ENCODE measurements around the gene ALCAM. TPM values are rescaled to one million over a fixed set of nuclear protein-coding genes. Genes with fewer than 3 reads are reported as not detected.

ALCAM gene
- total RNA-seq, 1 donor from 2014 or later = 90.3 TPM

DNA sequence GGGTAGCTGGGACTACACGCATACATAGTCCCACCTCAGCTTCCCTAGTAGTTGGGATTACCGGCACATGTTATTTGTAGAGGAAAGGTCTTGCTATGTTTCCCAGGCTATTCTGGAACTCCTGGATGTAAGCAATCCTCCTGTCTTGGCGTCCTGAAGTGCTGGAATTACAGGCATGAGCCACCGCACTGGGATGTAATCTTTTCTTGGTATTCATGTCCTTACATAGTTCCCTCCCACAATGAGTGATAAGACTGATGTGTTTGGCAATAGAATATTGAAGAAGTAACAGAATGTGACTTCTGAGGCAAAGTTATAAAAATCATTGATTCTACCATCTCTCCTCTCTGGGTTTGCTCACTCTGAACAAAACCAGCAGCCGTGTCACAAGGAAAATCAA, 22.7 kb upstream of the ALCAM start:
- no peak for DNase-seq (ENCODE audit: low spot score in 2 of 2, unreplicated experiment in 2 of 2)
- no peaks in the 10 kb centered on the region for H3K27me3 Mint-ChIP-seq (ENCODE audit: low read depth)

DNA sequence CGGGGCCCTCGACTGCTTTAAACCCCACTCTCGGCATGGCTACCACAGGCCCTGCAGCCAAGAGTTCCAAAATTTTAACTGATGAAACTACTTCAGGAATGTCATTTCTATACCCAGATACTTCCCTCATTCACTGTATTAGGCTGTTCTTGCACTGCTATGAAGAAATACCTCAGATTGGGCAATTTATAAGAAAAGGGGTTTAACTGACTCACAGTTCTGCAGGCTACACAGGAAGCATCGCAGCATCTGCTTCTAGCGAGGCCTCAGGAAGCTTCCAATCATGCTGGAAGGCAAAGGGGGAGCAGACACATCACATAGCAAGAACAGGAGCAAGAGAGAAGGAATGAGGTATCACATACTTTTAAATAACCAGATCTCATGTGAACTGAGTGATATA, 21.6 kb upstream of the ALCAM start:
- no peaks in the 10 kb centered on the region for H3K36me3 Mint-ChIP-seq

More for the DNA sequence above, 22.7 kb upstream of the ALCAM start:
- no peak overlapping the region for H3K27ac Mint-ChIP-seq
- H3K4me1 Mint-ChIP-seq = no peaks in the 10 kb centered on the region
- H3K4me3 Mint-ChIP-seq = no peak overlapping the region
- H3K36me3 Mint-ChIP-seq = no peaks in the 10 kb centered on the region
- TF ChIP-seq, protein P1, sequence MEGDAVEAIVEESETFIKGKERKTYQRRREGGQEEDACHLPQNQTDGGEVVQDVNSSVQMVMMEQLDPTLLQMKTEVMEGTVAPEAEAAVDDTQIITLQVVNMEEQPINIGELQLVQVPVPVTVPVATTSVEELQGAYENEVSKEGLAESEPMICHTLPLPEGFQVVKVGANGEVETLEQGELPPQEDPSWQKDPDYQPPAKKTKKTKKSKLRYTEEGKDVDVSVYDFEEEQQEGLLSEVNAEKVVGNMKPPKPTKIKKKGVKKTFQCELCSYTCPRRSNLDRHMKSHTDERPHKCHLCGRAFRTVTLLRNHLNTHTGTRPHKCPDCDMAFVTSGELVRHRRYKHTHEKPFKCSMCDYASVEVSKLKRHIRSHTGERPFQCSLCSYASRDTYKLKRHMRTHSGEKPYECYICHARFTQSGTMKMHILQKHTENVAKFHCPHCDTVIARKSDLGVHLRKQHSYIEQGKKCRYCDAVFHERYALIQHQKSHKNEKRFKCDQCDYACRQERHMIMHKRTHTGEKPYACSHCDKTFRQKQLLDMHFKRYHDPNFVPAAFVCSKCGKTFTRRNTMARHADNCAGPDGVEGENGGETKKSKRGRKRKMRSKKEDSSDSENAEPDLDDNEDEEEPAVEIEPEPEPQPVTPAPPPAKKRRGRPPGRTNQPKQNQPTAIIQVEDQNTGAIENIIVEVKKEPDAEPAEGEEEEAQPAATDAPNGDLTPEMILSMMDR (IDR thresholded peaks at IDR 0.05; ENCODE audit: unreplicated experiment) = no peak
- H3K9me3 Mint-ChIP-seq = no peaks in the 10 kb centered on the region

GRCh38 chr3:105347625-105348302, 18.9 kb upstream of the ALCAM start:
- Mint-ChIP-seq H3K27me3 (ENCODE audit: low read depth) (peaks cover 2% of the 10 kb centered on the region), H3K9me3 (no peaks in the 10 kb centered on the region), H3K36me3 (no peaks in the 10 kb centered on the region), H3K27ac (no peak overlapping the region), H3K4me3 (no peak overlapping the region), H3K4me1 (no peaks in the 10 kb centered on the region)
- DNase-seq (ENCODE audit: low spot score in 2 of 2, unreplicated experiment in 2 of 2) = no peak
- TF ChIP-seq, protein P1 (IDR thresholded peaks at IDR 0.05; ENCODE audit: unreplicated experiment) = no peak

More for the DNA sequence above, 21.6 kb upstream of the ALCAM start:
- TF ChIP-seq, protein P1 (IDR thresholded peaks at IDR 0.05; ENCODE audit: unreplicated experiment) = no peak
- Mint-ChIP-seq H3K9me3 (no peaks in the 10 kb centered on the region), H3K4me3 (no peak overlapping the region), H3K4me1 (no peaks in the 10 kb centered on the region), H3K27ac (no peak overlapping the region), H3K27me3 (ENCODE audit: low read depth) (no peaks in the 10 kb centered on the region)
- DNase-seq (ENCODE audit: low spot score in 2 of 2, unreplicated experiment in 2 of 2) = no peak

GRCh38 chr3:105348307-105348706, 18.4 kb upstream of the ALCAM start:
- no peaks in the 10 kb centered on the region for H3K9me3 Mint-ChIP-seq
- no peak overlapping the region for H3K4me3 Mint-ChIP-seq
- no peaks in the 10 kb centered on the region for H3K36me3 Mint-ChIP-seq
- H3K27me3 Mint-ChIP-seq (ENCODE audit: low read depth) = peaks cover 4% of the 10 kb centered on the region
- TF ChIP-seq, protein P1 (IDR thresholded peaks at IDR 0.05; ENCODE audit: unreplicated experiment) = no peak
- no peak for DNase-seq (ENCODE audit: low spot score in 2 of 2, unreplicated experiment in 2 of 2)
- H3K27ac Mint-ChIP-seq = no peak overlapping the region
- no peaks in the 10 kb centered on the region for H3K4me1 Mint-ChIP-seq

DNA sequence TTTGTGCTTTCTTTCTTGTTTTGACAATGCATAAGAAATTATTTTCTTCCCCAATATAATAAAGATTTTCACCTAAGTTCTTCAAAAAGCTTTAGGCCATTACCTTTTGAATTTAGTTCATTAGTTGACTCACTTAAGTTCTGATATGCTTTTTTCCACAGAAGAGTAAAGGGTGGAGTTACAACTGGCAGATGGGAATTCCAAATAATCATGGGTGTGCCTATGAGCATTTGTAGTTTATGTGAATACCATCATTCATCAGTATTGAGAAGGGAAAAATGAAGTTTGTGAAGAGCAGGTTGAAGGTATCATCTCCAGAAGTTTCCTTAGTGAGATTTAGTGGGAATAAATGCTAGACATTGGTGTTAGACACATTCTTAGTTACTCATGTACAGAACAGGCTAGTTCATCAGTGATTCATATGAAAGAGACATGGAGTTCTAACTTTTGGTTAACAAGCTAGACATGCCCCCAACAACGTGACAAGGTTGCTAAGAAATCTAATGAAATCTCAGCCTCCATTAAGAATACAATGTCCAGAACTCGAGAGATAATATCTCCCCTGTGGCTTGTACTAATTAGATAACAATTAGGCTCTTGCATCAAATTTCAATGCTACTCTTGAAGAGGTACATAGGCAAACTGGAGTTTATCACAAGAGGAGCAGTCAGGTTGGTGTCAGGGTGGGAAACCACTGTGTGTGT, 16.9 kb upstream of the ALCAM start:
- H3K4me1 Mint-ChIP-seq = peaks cover 15% of the 10 kb centered on the region
- no peak overlapping the region for H3K4me3 Mint-ChIP-seq
- no peaks in the 10 kb centered on the region for H3K9me3 Mint-ChIP-seq
- TF ChIP-seq, protein P1 (IDR thresholded peaks at IDR 0.05; ENCODE audit: unreplicated experiment) = no peak
- peaks cover 5% of the 10 kb centered on the region for H3K27me3 Mint-ChIP-seq (ENCODE audit: low read depth)
- H3K36me3 Mint-ChIP-seq = no peaks in the 10 kb centered on the region
- DNase-seq (ENCODE audit: low spot score in 2 of 2, unreplicated experiment in 2 of 2) = no peak
- H3K27ac Mint-ChIP-seq = no peak overlapping the region
